Stimulated activated naive CD8-positive, alpha-beta T cell treated with anti-CD3 and anti-CD28 coated beads, Interleukin-15, amount 100 ng/mL, for 72 hours (primary cell): ENCODE measurements around the gene ARMC7.

ENCODE experiments used
- ATAC-seq: fragments of 150-1000 bp; cut with Tn5 transposase; 2 replicates; pipeline ENCODE4 v1.10.0; 2021; ENCODE audit warnings: mild to moderate bottlenecking, moderate library complexity
- DNase-seq, 2 donors: peaks; one replicate each; pipeline ENCODE4 v3.0.0; 2021 to 2022
- H3K27ac Mint-ChIP-seq, 2 donors: one replicate each; pipeline ENCODE4 v1.8.0; 2022; ENCODE audit warnings: mild to moderate bottlenecking in 2 of 2, mixed read lengths in 2 of 2, moderate library complexity in 2 of 2
- H3K27me3 Mint-ChIP-seq: one replicate; pipeline ENCODE4 v1.8.0; 2022; ENCODE audit warnings: mixed read lengths
- H3K4me1 Mint-ChIP-seq: one replicate; pipeline ENCODE4 v1.8.0; 2022; ENCODE audit warnings: mild to moderate bottlenecking, mixed read lengths
- H3K4me3 Mint-ChIP-seq, 2 donors: one replicate each; pipeline ENCODE4 v1.8.0; 2022; ENCODE audit warnings: mild to moderate bottlenecking in 2 of 2, mixed read lengths in 2 of 2, moderate library complexity in 1 of 2
- H3K9me3 Mint-ChIP-seq, 2 donors: one replicate each; pipeline ENCODE4 v1.8.0; 2022; ENCODE audit warnings: mixed read lengths in 2 of 2

The ARMC7 gene

GRCh38 chr17:75073618-75074047, 36.1 kb upstream of the ARMC7 start:
- no peak overlapping the region for H3K4me3 Mint-ChIP-seq
- ATAC-seq (no peak), DNase-seq (no peak)
- H3K27me3 Mint-ChIP-seq = no peaks in the 10 kb centered on the region
- H3K9me3 Mint-ChIP-seq = no peaks in the 10 kb centered on the region
- peaks cover 22% of the 10 kb centered on the region for H3K4me1 Mint-ChIP-seq
- H3K27ac Mint-ChIP-seq = no peak overlapping the region

- DNase-seq (no peak), ATAC-seq (no peak)
- Mint-ChIP-seq H3K27ac (no peak overlapping the region), H3K4me1 (peaks cover 31% of the 10 kb centered on the region), H3K9me3 (no peaks in the 10 kb centered on the region), H3K4me3 (no peak overlapping the region), H3K27me3 (no peaks in the 10 kb centered on the region)
Measured at GRCh38 chr17:75074532-75074931, 35.2 kb upstream of the ARMC7 start.

- Mint-ChIP-seq H3K4me3 (no peak overlapping the region), H3K9me3 (no peaks in the 10 kb centered on the region), H3K4me1 (peaks cover 37% of the 10 kb centered on the region), H3K27ac (no peak overlapping the region), H3K27me3 (no peaks in the 10 kb centered on the region)
- no peak for ATAC-seq
- DNase-seq = no peak
Measured at GRCh38 chr17:75075597-75076336, 34.0 kb upstream of the ARMC7 start.

GRCh38 chr17:75077072-75077495, 32.7 kb upstream of the ARMC7 start:
- peaks cover 6% of the 10 kb centered on the region for H3K27me3 Mint-ChIP-seq
- ATAC-seq (no peak), DNase-seq (no peak)
- peaks cover 37% of the 10 kb centered on the region for H3K4me1 Mint-ChIP-seq
- H3K27ac Mint-ChIP-seq = peak overlapping the region in 1 of 2 donors; percentile 82
- no peaks in the 10 kb centered on the region for H3K9me3 Mint-ChIP-seq
- peak overlapping the region; percentile 79 to 93 for H3K4me3 Mint-ChIP-seq

GRCh38 chr17:75077496-75078283, 32.1 kb upstream of the ARMC7 start:
- Mint-ChIP-seq H3K4me1 (peaks cover 37% of the 10 kb centered on the region), H3K4me3 (peak overlapping the region; percentile 79 to 93), H3K27me3 (peaks cover 10% of the 10 kb centered on the region), H3K9me3 (no peaks in the 10 kb centered on the region), H3K27ac (peak overlapping the region; percentile 82 to 91)
- DNase-seq = peak; percentile 52 to 57
- peak; percentile 83 for ATAC-seq

GRCh38 chr17:75078284-75079022, 31.3 kb upstream of the ARMC7 start:
- Mint-ChIP-seq H3K9me3 (no peaks in the 10 kb centered on the region), H3K27ac (peak overlapping the region in 1 of 2 donors; percentile 54), H3K27me3 (peaks cover 10% of the 10 kb centered on the region), H3K4me1 (peaks cover 37% of the 10 kb centered on the region), H3K4me3 (peak overlapping the region; percentile 79 to 93)
- peak; percentile 62 for ATAC-seq
- no peak for DNase-seq

- Mint-ChIP-seq H3K4me3 (peak overlapping the region in 1 of 2 donors; percentile 93), H3K27me3 (peaks cover 10% of the 10 kb centered on the region), H3K9me3 (no peaks in the 10 kb centered on the region), H3K4me1 (peaks cover 40% of the 10 kb centered on the region), H3K27ac (peak overlapping the region in 1 of 2 donors; percentile 54)
- DNase-seq (no peak), ATAC-seq (no peak)
Measured at GRCh38 chr17:75079023-75079373, 30.8 kb upstream of the ARMC7 start.

GRCh38 chr17:75081611-75082540, 27.9 kb upstream of the ARMC7 start:
- H3K4me3 Mint-ChIP-seq = no peak overlapping the region
- no peak for ATAC-seq
- H3K9me3 Mint-ChIP-seq = no peaks in the 10 kb centered on the region
- H3K27ac Mint-ChIP-seq = no peak overlapping the region
- peaks cover 48% of the 10 kb centered on the region for H3K4me1 Mint-ChIP-seq
- H3K27me3 Mint-ChIP-seq = peaks cover 10% of the 10 kb centered on the region
- no peak for DNase-seq

GRCh38 chr17:75082683-75083082, 27.1 kb upstream of the ARMC7 start:
- H3K27me3 Mint-ChIP-seq = peaks cover 10% of the 10 kb centered on the region
- DNase-seq (no peak), ATAC-seq (no peak)
- H3K9me3 Mint-ChIP-seq = no peaks in the 10 kb centered on the region
- H3K27ac Mint-ChIP-seq = no peak overlapping the region
- H3K4me1 Mint-ChIP-seq = peaks cover 46% of the 10 kb centered on the region
- H3K4me3 Mint-ChIP-seq = no peak overlapping the region

GRCh38 chr17:75084039-75084660, 25.6 kb upstream of the ARMC7 start:
- DNase-seq (no peak), ATAC-seq (peak; percentile 8)
- H3K27ac Mint-ChIP-seq = peak overlapping the region in 1 of 2 donors; percentile 30
- no peaks in the 10 kb centered on the region for H3K9me3 Mint-ChIP-seq
- H3K27me3 Mint-ChIP-seq = peaks cover 10% of the 10 kb centered on the region
- peak overlapping the region in 1 of 2 donors; percentile 21 for H3K4me3 Mint-ChIP-seq
- peaks cover 45% of the 10 kb centered on the region for H3K4me1 Mint-ChIP-seq

- ATAC-seq (no peak), DNase-seq (no peak)
- Mint-ChIP-seq H3K27ac (peak overlapping the region in 1 of 2 donors; percentile 1), H3K27me3 (peaks cover 9% of the 10 kb centered on the region), H3K9me3 (no peaks in the 10 kb centered on the region), H3K4me3 (peak overlapping the region; percentile 74 to 76), H3K4me1 (peaks cover 53% of the 10 kb centered on the region)
Measured at GRCh38 chr17:75086496-75087181, 23.1 kb upstream of the ARMC7 start.

- ATAC-seq = no peak
- Mint-ChIP-seq H3K4me3 (peak overlapping the region; percentile 74 to 76), H3K9me3 (no peaks in the 10 kb centered on the region), H3K27me3 (peaks cover 4% of the 10 kb centered on the region), H3K4me1 (peaks cover 53% of the 10 kb centered on the region), H3K27ac (peak overlapping the region; percentile 71 to 84)
- DNase-seq = no peak
Measured at GRCh38 chr17:75087182-75087557, 22.6 kb upstream of the ARMC7 start.

- ATAC-seq = peak; percentile 75
- DNase-seq = peak; percentile 39
- Mint-ChIP-seq H3K4me3 (peak within 1 kb of the TSS; percentile 85 to 88), H3K27ac (peak within 1 kb of the TSS; percentile 85 to 97), H3K4me1 (peaks cover 53% of the 10 kb centered on the region), H3K9me3 (no peaks in the 10 kb centered on the region), H3K27me3 (no peaks in the 10 kb centered on the region)
Measured at GRCh38 chr17:75087558-75088453, 22.0 kb upstream of the ARMC7 start, which contains the start of gene SLC16A5. Gene SLC16A5, plus strand, starts transcription at chr17:75087954. Its CDS starts 5,683 bp downstream, at chr17:75093637.
